ENCODE measurements around the gene DDX51. TPM values are rescaled to one million over a fixed set of nuclear protein-coding genes. Genes with fewer than 3 reads are reported as not detected.

The DDX51 gene
- total and polyA plus RNA-seq, 2 experiments from 2014 or later: 6.8 to 16.1 TPM

GRCh38 chr12:132117558-132117875, 26.6 kb downstream of the DDX51 start:
- H2AFZ ChIP-seq: no peak overlapping the region
- H3K36me3 ChIP-seq (replicated peaks; ENCODE audit: insufficient read depth, low read depth): no peaks in the 10 kb centered on the region
- TF ChIP-seq EZH2 (IDR thresholded peaks at IDR 0.05; ENCODE audit: borderline replicate concordance): no peak
- TF ChIP-seq CTCF (IDR thresholded peaks at IDR 0.05; ENCODE audit: poor library complexity): no peak
- TF ChIP-seq EZH2phosphoT487 (IDR thresholded peaks at IDR 0.05; ENCODE audit: low read depth, severe bottlenecking, unreplicated experiment): no peak
- WGBS (ENCODE audit: low lambda C conversion rate, missing lambda C conversion rate): 98% methylated on average over 9 of the region's 10 CpGs
- no peaks in the 10 kb centered on the region for H3K9me3 ChIP-seq (ENCODE audit: low read depth)
- no peak for DNase-seq (ENCODE audit: low spot score)
- H4K20me1 ChIP-seq (ENCODE audit: insufficient read depth, poor library complexity, severe bottlenecking): no peaks in the 10 kb centered on the region
- no peak overlapping the region for H3K4me2 ChIP-seq
- H3K27ac ChIP-seq: no peak overlapping the region
- H3K4me3 ChIP-seq: no peak overlapping the region
- no peaks in the 10 kb centered on the region for H3K27me3 ChIP-seq
- no peaks in the 10 kb centered on the region for H3K4me1 ChIP-seq (ENCODE audit: insufficient read depth)
- H3K9me2 ChIP-seq (replicated peaks; ENCODE audit: insufficient read depth): no peaks in the 10 kb centered on the region
- H3K79me2 ChIP-seq: no peaks in the 10 kb centered on the region

- H3K4me1 ChIP-seq (ENCODE audit: insufficient read depth): no peaks in the 10 kb centered on the region
- TF ChIP-seq EZH2phosphoT487 (IDR thresholded peaks at IDR 0.05; ENCODE audit: low read depth, severe bottlenecking, unreplicated experiment) (no peak), EZH2 (IDR thresholded peaks at IDR 0.05; ENCODE audit: borderline replicate concordance) (no peak), CTCF (IDR thresholded peaks at IDR 0.05; ENCODE audit: poor library complexity) (no peak)
- H3K4me3 ChIP-seq: no peak overlapping the region
- H3K79me2 ChIP-seq: no peaks in the 10 kb centered on the region
- no peaks in the 10 kb centered on the region for H3K9me3 ChIP-seq (ENCODE audit: low read depth)
- H3K9me2 ChIP-seq (replicated peaks; ENCODE audit: insufficient read depth): no peaks in the 10 kb centered on the region
- H4K20me1 ChIP-seq (ENCODE audit: insufficient read depth, poor library complexity, severe bottlenecking): no peaks in the 10 kb centered on the region
- no peaks in the 10 kb centered on the region for H3K27me3 ChIP-seq
- no peaks in the 10 kb centered on the region for H3K36me3 ChIP-seq (replicated peaks; ENCODE audit: insufficient read depth, low read depth)
- 98% methylated on average over 58 of the region's 58 CpGs for WGBS (ENCODE audit: low lambda C conversion rate, missing lambda C conversion rate)
- no peak overlapping the region for H3K4me2 ChIP-seq
- H3K27ac ChIP-seq: no peak overlapping the region
- H2AFZ ChIP-seq: no peak overlapping the region
- DNase-seq (ENCODE audit: low spot score): no peak
Observed at GRCh38 chr12:132116709-132117557, 27.2 kb downstream of the DDX51 start.

GRCh38 chr12:132115500-132115899, 28.6 kb downstream of the DDX51 start:
- Histone ChIP-seq H3K4me3 (no peak overlapping the region), H3K4me2 (no peak overlapping the region), H3K36me3 (replicated peaks; ENCODE audit: insufficient read depth, low read depth) (no peaks in the 10 kb centered on the region), H4K20me1 (ENCODE audit: insufficient read depth, poor library complexity, severe bottlenecking) (no peaks in the 10 kb centered on the region), H3K4me1 (ENCODE audit: insufficient read depth) (no peaks in the 10 kb centered on the region), H3K27ac (no peak overlapping the region), H3K9me2 (replicated peaks; ENCODE audit: insufficient read depth) (no peaks in the 10 kb centered on the region), H3K79me2 (no peaks in the 10 kb centered on the region), H2AFZ (no peak overlapping the region), H3K9me3 (ENCODE audit: low read depth) (no peaks in the 10 kb centered on the region), H3K27me3 (no peaks in the 10 kb centered on the region)
- no peak for DNase-seq (ENCODE audit: low spot score)
- WGBS (ENCODE audit: low lambda C conversion rate, missing lambda C conversion rate): 96% methylated on average over 9 of the region's 9 CpGs
- TF ChIP-seq CTCF (IDR thresholded peaks at IDR 0.05; ENCODE audit: poor library complexity): no peak
- no peak for TF ChIP-seq EZH2 (IDR thresholded peaks at IDR 0.05; ENCODE audit: borderline replicate concordance)

Measured in hepatocyte (in vitro differentiated cells).